Activated T-helper 17 cell treated with anti-CD3 and anti-CD28 coated beads, Interleukin-2, amount 50 U/mL, for 72 hours (primary cell): ENCODE measurements around the gene RNU2-63P. TPM values are rescaled to one million over a fixed set of nuclear protein-coding genes. Genes with fewer than 3 reads are reported as not detected.

ENCODE experiments used
- ATAC-seq: fragments of 150-1000 bp; cut with Tn5 transposase; replicated peaks from 2 replicates; pipeline ENCODE4 v1.10.0; 2021; ENCODE audit warnings: mild to moderate bottlenecking, moderate library complexity
- H3K27ac Mint-ChIP-seq: one replicate; pipeline ENCODE4 v1.8.0; 2022; ENCODE audit warnings: mixed read lengths
- H3K27me3 Mint-ChIP-seq: one replicate; pipeline ENCODE4 v1.8.0; 2022; ENCODE audit warnings: mixed read lengths
- H3K36me3 Mint-ChIP-seq: one replicate; pipeline ENCODE4 v1.8.0; 2022; ENCODE audit warnings: low read depth, mild to moderate bottlenecking, mixed read lengths
- H3K4me1 Mint-ChIP-seq: one replicate; pipeline ENCODE4 v1.8.0; 2022; ENCODE audit warnings: mixed read lengths
- H3K4me3 Mint-ChIP-seq: one replicate; pipeline ENCODE4 v1.8.0; 2022; ENCODE audit warnings: mild to moderate bottlenecking, mixed read lengths
- H3K9me3 Mint-ChIP-seq: one replicate; pipeline ENCODE4 v1.8.0; 2022; ENCODE audit warnings: mixed read lengths
- total RNA-seq, 2 donors: library from RNA; stranded (reverse); gene quantifications; one replicate each; pipeline ENCODE4 v1.2.3, GENCODE V29; 2022

Gene RNU2-63P
- 10 to 100 TPM; 10.2 to 46.5 TPM for total RNA-seq

DNA sequence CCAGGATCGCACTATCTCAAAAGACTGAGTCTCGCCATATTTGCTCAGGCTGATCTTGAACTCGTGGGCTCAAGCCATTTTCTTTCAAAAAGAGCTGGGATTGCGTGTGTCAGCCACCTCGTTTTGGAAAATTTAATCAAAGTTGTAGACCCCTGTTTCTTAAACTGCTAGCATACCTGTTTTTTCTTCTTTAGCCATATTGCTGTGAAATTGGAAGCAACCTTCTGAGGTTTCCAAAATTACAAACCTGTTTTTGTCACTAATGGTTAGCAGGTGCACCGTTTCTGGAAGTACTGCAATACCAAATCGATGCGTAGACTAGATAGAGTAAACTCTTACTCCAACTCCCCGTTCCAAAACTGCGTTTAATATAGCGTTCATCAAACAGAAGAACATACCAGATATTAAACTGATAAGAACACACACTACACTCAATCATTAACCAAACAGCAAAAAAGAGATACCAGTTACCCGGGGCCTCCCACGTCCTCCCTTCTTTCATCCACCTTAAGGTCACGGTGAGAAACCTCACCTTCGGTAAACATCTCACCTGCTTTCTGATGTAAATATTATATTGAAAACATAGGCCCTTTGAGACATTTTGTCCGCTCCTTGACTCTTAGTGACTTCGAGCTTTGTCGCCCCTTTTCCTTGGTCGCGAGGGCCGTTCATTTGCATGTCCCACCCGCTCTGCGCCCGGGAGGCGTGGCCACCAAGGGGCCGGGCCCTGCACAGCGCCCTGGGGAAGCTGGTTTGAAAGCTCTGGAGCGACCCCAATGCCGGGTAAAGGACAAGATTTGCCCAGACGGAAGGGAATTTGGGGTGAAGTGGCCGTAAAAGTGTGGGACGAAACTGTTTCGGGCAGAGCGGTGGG, at the start of gene RNU2-63P:
Gene RNU2-63P, minus strand, starts transcription at position 462 of the 874 bp plus-strand sequence.
- Mint-ChIP-seq H3K36me3 (peaks cover 9% of the 10 kb centered on the region), H3K9me3 (no peaks in the 10 kb centered on the region), H3K27me3 (no peaks in the 10 kb centered on the region), H3K4me1 (peaks cover 8% of the 10 kb centered on the region), H3K4me3 (peak within 1 kb of the TSS; percentile 96), H3K27ac (peak within 1 kb of the TSS; percentile 100)
- peak; percentile 82 for ATAC-seq

DNA sequence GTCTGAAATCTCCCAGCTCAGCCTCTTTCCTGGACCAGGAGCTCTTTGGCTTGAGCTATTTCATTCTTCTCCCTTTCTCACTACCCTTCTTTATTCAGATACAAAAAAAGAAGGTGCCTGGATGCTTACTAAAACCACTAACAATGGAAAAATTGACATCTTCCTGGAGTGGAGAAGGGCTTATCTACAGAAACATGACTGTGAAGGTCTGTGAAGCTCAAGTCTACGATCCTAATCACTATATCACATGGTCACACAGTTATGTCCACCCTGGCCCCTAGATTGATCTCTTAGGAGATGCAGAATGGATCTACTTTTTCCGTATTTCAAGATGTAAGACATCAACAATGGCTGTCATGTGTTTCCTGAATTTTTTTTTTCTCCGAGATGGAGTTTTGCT, 44.9 kb upstream of the RNU2-63P start:
- H3K27ac Mint-ChIP-seq, result no peak overlapping the region
- no peak for ATAC-seq
- no peak overlapping the region for H3K4me3 Mint-ChIP-seq

GRCh38 chr2:88060907-88061275, 44.5 kb upstream of the RNU2-63P start:
- Mint-ChIP-seq H3K27me3 (no peaks in the 10 kb centered on the region), H3K4me1 (peaks cover 10% of the 10 kb centered on the region), H3K36me3 (peaks cover 4% of the 10 kb centered on the region), H3K4me3 (no peak overlapping the region), H3K27ac (no peak overlapping the region), H3K9me3 (no peaks in the 10 kb centered on the region)
- ATAC-seq, result no peak

More for the DNA sequence above, 44.9 kb upstream of the RNU2-63P start:
- Mint-ChIP-seq H3K36me3 (peaks cover under 1% of the 10 kb centered on the region), H3K4me1 (peaks cover 6% of the 10 kb centered on the region), H3K27me3 (no peaks in the 10 kb centered on the region), H3K9me3 (no peaks in the 10 kb centered on the region)

DNA sequence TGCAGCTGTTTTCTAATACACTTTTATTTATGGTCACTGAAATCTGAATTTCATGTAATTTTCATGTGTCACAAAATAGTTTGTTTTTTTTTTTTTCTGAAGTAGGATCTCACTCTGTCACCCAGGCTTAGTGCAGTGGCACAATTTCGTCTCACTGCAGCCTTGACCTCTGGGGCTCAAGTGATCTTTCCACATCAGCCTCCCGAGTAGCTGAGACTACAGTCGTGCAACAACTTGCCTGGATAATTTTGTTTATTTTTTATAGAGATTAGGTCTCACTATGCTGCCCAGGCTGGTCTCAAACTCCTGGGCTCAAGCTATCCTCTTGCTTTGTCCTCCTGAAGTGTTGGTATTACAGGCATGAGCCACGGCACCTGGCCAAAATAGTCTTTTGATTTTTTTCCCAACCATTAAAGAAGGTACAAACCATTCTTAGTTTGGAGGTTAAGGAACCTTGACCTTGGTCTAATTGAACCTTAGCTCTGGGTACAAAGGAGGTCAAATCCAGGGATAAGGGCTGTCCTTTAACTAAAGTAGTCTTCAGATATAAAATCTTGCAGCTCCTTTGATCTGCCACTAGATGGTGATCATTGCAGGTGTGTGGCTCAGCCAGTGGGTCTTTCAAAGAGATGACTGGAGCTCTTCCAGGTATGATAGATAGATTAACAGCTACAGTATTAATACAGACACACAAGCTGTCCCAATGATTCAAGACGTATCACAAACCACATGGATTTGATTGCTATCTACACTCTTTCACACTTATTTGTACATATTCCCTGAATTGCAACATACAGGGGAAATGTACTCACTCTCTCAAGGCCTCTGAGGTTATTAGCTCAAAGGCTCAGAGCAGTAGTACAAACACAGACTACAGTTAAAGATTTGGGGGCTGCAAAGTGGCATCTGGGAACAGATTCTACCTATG, 43.9 kb upstream of the RNU2-63P start:
- H3K36me3 Mint-ChIP-seq, result peaks cover 10% of the 10 kb centered on the region
- no peak overlapping the region for H3K4me3 Mint-ChIP-seq
- H3K9me3 Mint-ChIP-seq, result no peaks in the 10 kb centered on the region
- peak; percentile 43 for ATAC-seq
- H3K27ac Mint-ChIP-seq, result no peak overlapping the region
- H3K27me3 Mint-ChIP-seq, result no peaks in the 10 kb centered on the region
- peaks cover 11% of the 10 kb centered on the region for H3K4me1 Mint-ChIP-seq

- Mint-ChIP-seq H3K27me3 (no peaks in the 10 kb centered on the region), H3K4me3 (no peak overlapping the region), H3K4me1 (peaks cover 20% of the 10 kb centered on the region), H3K9me3 (no peaks in the 10 kb centered on the region), H3K27ac (no peak overlapping the region), H3K36me3 (peaks cover 30% of the 10 kb centered on the region)
- no peak for ATAC-seq
Observed at GRCh38 chr2:88058191-88058590, 41.8 kb upstream of the RNU2-63P start.

DNA sequence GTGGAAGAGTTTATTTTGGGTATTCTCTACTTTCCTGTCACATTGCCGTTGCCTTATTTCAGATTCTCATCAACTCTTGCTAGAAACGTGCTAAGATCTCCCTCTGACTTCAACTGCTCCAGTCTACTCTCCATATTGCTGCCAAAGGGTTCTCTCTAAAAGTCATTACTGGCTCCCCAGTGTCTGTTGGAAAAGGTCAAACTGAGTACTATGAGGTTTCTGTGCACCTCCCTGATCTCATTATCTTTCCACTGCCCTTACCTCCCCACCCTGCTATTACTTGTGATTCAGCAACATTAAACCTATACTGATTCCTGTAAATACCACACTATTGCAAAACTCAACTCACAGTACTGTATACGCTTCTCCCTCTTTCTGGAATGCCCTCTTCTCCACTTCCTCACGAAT, 41.1 kb upstream of the RNU2-63P start:
- no peaks in the 10 kb centered on the region for H3K9me3 Mint-ChIP-seq
- H3K4me3 Mint-ChIP-seq, result peak overlapping the region; percentile 97
- H3K27ac Mint-ChIP-seq, result peak overlapping the region; percentile 18
- ATAC-seq, result no peak
- H3K36me3 Mint-ChIP-seq, result peaks cover 38% of the 10 kb centered on the region
- peaks cover 26% of the 10 kb centered on the region for H3K4me1 Mint-ChIP-seq
- H3K27me3 Mint-ChIP-seq, result no peaks in the 10 kb centered on the region

DNA sequence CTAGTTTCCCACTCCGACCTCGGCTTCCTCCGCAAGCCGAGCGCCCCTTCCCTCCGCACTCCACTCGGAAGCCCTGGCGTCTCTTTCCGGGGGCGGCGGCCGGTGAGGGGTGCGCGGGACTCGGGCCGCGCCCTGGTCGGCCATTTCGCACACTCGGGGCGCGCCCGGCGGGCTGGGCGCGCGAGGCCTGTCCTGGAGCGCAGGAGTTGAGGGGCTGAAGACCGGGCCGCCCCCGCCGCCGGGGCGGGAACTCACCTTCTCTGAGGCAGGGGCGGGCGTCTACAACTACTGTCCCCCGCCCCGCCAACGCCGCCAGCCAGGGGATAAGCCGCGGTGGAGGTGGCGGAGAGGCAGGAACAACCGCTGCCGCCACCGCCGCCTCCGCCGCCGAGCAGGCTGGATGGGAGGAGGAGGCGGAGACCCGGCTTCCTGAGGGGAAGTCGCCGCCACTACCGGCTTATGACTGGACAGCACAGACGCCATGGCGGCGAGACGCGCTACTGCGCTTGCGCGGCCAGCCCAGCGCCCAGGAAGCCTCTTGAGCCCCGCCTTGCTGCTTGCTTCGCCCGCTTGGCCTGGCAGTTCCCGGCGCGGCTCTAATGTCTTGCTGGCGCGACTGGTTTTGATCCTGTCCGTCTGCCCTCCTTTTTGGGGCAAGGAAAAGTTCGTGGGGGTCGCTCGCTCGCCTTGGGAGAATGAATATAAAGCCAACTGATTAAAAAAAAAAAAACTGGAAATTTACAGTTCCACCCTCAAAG, 39.2 kb upstream of the RNU2-63P start, which contains the start of gene KRCC1:
Gene KRCC1, minus strand, starts transcription at position 413 of the 758 bp plus-strand sequence. CDS start 27,220 bp downstream, outside the sequence.
- peak; percentile 96 for ATAC-seq
- Mint-ChIP-seq H3K27ac (peak within 1 kb of the TSS; percentile 99), H3K27me3 (no peaks in the 10 kb centered on the region), H3K4me1 (peaks cover 31% of the 10 kb centered on the region), H3K36me3 (peaks cover 53% of the 10 kb centered on the region), H3K9me3 (no peaks in the 10 kb centered on the region), H3K4me3 (peak within 1 kb of the TSS; percentile 97)

DNA sequence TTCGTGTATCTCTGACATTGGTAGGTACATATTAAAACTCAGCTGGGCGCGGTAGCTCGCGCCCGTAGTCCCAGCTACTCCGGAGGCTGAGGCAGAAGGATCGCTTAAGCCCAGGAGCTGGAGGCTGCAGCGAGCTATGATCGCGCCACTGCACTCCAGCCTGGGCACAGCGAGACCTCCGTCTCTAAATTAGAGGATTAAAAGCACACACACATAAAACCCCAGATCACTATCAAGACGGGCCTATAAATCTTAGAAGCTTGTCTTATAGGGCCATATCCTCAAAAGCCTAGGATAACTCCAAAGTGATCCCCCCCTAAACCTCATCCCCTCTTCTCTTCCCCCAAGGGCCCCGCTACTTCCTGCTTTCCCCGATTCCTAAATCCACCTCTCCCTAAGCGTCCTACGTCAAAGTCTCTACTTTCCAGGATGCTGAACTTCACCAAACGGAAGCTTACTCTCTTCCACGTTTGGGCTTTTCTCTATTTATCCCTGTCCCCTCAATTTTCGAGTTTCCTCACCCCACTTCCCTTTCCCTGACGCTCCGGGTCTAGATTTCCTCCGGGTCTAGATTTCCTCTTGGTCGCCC, 38.5 kb upstream of the RNU2-63P start:
- Mint-ChIP-seq H3K4me1 (peaks cover 34% of the 10 kb centered on the region), H3K27me3 (no peaks in the 10 kb centered on the region)
- ATAC-seq, result no peak

GRCh38 chr2:88053934-88054781, 37.8 kb upstream of the RNU2-63P start:
- Mint-ChIP-seq H3K27me3 (no peaks in the 10 kb centered on the region), H3K4me3 (peak overlapping the region; percentile 97), H3K36me3 (peaks cover 63% of the 10 kb centered on the region), H3K4me1 (peaks cover 37% of the 10 kb centered on the region), H3K27ac (peak overlapping the region; percentile 99), H3K9me3 (no peaks in the 10 kb centered on the region)
- ATAC-seq, result no peak

More for the DNA sequence above, 38.5 kb upstream of the RNU2-63P start:
- Mint-ChIP-seq H3K9me3 (no peaks in the 10 kb centered on the region), H3K4me3 (peak overlapping the region; percentile 97), H3K27ac (peak overlapping the region; percentile 99), H3K36me3 (peaks cover 58% of the 10 kb centered on the region)

DNA sequence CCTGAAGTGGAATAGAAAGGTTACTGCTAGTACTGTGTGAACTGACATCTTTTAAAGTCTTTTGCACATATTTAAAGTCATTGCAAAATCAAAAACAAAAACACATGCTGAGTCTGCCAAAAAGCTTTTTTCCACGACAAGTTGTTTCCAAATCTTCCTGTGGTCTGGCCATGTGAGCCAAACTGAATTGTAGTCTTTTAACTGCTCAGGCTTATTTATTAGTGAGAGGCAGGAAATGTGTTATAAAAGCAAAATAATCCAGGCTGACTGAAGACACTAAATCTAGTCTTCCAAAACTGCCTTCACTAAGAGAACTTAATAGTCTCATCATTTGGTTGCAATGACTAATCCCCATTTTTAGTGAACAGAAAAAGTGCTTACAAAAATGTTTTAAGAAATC, 36.9 kb upstream of the RNU2-63P start:
- Mint-ChIP-seq H3K4me1 (peaks cover 37% of the 10 kb centered on the region), H3K27me3 (no peaks in the 10 kb centered on the region), H3K4me3 (peak overlapping the region; percentile 97), H3K36me3 (peaks cover 63% of the 10 kb centered on the region), H3K27ac (peak overlapping the region; percentile 99), H3K9me3 (no peaks in the 10 kb centered on the region)
- ATAC-seq, result no peak

DNA sequence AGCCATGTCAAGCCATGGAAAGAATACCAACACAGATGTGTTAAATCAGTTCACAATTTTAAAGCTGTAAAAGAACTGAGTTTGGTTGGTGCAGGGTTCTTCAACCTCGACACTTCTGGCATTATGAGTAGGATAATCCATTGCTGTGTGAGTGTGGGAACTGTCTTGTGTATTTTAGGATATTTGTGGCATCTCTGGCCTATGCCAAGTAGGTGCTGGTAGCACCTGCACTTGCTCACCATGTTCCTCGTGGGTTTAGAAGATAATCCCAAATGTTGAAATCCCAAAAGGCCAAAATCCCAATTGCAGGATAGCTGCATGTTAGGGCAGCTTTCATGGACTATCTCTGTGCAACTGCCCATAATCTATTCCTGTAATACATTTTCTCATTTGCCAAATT, 35.4 kb upstream of the RNU2-63P start:
- Mint-ChIP-seq H3K36me3 (peaks cover 63% of the 10 kb centered on the region), H3K4me1 (peaks cover 31% of the 10 kb centered on the region), H3K27ac (no peak overlapping the region), H3K27me3 (no peaks in the 10 kb centered on the region), H3K4me3 (no peak overlapping the region), H3K9me3 (no peaks in the 10 kb centered on the region)
- ATAC-seq, result no peak

GRCh38 chr2:88049622-88050021, 33.3 kb upstream of the RNU2-63P start:
- ATAC-seq, result no peak

GRCh38 chr2:88048541-88048940, 32.2 kb upstream of the RNU2-63P start:
- H3K27ac Mint-ChIP-seq, result peak overlapping the region; percentile 16
- no peaks in the 10 kb centered on the region for H3K9me3 Mint-ChIP-seq
- H3K36me3 Mint-ChIP-seq, result peaks cover 37% of the 10 kb centered on the region
- no peaks in the 10 kb centered on the region for H3K27me3 Mint-ChIP-seq
- ATAC-seq, result no peak
- no peak overlapping the region for H3K4me3 Mint-ChIP-seq
- H3K4me1 Mint-ChIP-seq, result peaks cover 25% of the 10 kb centered on the region

More at GRCh38 chr2:88049622-88050021, 33.3 kb upstream of the RNU2-63P start:
- Mint-ChIP-seq H3K36me3 (peaks cover 47% of the 10 kb centered on the region), H3K27me3 (no peaks in the 10 kb centered on the region), H3K4me3 (no peak overlapping the region), H3K4me1 (peaks cover 30% of the 10 kb centered on the region), H3K27ac (no peak overlapping the region), H3K9me3 (no peaks in the 10 kb centered on the region)
